HG03039 (cell line): Measurements from ENCODE around the gene SPDEF.

Experiments
- ATAC-seq: cut with Tn5 transposase; IDR thresholded peaks from one replicate; pipeline ENCODE4 v1.9.1; 2021; ENCODE audit warnings: mild to moderate bottlenecking, moderate library complexity; ENCODE audit not compliant: unreplicated experiment

The SPDEF gene

DNA sequence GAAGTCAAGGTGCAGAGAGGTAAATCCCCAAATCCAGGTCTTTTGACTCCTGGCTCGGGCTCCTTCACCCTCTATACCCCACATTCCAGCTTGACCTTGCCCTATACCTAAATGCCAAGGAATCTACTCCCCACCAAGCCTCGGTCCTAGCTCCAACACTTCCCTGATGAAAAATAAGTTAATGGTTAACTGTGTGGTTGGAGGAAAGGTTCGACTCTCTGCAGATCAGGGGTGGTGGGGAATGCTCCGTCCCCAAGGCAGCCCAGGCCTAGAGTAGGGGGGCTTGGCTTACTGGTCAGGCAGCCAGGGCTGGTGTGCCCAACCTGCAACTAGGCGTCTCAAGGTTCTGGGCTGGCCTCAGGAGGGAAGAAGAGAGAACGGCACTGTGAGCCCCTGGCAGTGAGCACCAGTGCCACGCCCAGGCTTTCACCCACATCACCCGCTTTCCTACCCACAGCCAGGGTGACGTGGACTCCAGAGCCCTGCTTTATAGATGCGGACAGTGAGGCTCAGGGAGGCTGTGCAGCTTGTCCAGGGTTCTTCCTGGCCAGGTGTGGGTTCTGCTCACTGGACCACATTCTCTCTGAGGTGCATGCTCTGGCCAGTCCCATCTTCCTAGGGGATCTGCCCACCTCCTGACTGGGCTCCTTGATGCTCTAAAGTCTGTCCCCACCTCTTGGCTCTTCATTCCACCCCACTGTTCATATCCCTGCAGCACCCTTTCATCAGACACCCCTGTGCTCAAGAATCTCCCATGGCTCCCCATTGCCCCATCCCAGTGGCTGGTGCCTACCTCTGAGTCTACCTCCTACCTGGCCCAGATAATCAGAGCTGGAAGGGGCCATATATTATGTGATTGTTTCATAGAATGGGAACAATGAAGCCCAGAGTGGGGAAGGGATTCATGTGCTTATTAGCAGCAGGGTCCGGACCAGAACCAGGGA lies 8.2 kb downstream of the SPDEF start:
- ATAC-seq: no peak

DNA sequence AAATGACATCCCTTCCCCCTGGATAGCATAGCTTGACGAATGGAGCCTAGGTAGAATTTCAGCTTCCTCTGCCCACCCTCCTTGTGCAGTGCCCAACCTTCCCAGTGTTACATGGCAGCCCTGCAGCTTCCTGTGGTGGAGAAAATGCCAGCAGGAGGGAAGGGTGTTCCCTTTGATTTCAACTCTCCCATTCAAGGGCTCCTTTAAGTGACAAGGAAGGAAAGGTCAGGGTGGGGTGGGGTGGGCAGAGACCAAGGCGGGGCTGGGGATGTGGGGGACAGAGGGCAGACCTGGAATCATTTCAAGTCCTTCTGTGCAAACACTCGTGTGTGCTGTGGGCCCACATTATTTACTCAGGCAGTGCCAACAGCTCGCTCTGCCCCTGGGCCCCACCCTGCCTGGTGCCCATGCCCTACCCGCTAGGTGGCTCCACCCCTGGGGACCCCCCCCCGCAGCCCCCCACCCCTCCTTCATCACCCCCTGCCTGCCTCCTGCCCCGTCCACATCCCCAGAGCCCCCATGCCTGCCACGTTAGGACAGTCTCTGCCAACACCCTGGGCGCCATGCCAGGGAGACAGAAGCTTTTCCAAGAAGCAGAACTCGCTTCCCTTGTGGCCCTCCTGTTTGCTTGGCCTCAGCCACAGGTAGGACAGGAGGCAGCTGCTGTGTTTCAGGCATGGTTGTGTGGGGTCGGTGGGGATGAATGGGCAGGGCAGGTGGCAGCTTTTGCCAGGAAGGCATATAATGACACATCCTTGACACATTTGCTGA lies 9.4 kb downstream of the SPDEF start:
- no peak for ATAC-seq

DNA sequence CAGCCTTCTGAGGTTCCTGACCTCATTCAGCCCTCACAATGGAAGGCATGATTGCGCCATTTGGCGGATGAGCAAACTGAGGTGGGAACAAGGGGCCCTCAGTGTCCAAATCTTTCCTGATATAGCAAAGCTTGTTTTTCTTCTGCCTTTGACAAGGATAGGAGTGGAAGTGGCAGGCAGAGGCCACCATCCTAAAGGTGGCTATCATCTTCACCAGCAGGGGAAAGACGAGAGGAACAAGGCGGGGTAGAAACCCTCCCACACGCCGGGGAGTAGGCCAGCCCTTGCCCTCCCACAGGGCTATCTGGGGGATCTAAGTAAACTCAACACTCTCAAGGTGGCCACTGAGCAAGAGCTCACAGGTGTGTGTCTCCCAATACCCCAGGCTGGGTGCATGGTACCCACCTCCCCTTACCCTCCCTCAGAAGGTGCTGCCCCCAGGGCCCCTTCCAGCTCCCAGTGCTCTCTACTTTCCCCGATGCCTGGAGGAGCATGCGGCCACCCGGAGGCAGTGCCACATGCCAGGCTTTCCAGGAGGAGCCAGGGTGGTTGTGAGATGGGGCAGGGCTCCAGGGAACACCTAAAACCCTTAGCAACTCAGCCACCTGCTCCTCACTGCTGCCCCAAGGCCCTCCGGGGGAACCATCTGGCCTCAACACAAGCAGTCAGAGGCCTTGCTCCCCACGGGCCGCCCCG lies 11.2 kb downstream of the SPDEF start:
- ATAC-seq: no peak

DNA sequence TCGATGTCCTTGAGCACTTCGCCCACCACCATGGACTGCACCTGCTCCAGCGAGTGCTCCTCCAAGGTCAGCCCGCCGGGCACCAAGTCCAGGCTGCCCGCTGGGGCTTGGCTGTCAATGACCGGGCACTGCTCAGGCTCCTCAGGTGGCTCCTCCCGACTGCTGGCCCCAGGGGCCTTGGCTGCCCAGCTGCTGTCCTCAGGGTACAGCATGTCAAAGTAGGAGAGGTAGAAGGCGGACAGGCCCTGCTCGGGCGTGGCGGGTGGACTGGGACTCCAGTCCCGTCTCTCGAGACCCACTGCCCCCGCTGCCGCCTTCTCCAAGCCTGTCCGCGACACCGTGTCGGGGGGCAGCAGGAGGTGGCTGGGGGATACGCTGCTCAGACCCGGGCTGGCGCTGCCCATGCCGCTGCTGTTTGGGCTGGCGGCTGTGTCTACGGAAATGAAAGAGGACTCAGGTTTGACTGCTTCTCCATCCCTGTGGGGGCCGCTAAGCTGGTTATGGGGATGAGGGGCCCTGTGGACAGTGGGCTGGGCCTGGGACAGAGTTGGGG lies 12.0 kb downstream of the SPDEF start:
- no peak for ATAC-seq

DNA sequence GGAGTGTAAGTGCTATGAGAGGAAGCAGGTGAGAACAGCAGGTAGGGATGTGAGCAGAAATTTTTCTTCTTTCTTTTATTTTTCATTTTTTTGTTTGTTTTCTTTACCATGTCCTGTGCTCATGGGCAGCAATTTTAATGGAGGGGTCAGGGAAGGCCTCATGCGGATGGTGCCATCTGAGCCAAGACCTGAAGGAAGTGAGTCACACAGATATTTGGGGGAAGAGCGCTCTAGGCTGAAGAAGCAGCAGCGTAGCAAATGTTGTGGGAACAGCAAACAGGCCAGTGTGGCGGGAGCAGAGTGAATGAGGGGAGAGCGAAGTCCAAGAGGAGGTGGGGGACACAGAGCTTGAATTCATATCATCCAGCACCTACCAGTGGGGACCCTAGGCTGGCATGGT lies 12.7 kb downstream of the SPDEF start:
- no peak for ATAC-seq

DNA sequence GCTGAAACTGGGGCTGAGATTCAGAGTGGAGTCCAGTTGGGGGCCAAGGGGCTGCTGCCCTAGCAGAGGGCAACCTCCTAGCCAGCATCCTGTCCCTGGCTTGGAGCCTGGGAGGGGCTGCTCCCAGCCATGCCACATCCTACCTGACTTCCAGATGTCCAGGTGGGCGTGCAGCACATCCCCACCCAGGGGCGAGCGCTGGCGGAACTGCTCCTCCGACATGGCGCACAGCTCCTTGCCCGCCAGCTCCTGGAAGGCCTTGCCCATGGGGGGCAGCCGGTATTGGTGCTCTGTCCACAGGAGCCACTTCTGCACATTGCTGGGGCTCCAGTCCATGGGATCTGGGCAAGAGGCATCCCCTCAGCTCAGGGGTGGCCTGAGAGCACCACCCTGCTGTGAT lies 15.3 kb downstream of the SPDEF start:
- no peak for ATAC-seq

DNA sequence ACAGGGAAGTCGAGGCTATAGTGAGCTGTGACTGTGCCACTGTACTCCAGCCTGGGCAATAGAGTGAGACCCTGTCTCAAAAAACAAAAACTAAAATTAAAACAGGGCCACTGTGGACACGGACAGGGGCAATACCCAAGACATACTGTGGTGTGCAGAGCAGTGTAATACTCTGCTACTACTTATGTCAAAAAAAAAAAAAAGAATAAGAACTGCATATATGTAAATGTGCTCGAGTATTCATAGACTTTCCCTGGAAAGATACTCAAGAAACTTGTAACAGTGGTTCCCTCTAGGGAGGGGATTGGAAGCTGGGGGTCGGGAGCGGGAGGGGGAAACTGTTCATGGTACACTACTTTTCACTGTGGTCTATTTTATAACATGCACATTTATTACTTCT lies 15.9 kb downstream of the SPDEF start:
- no peak for ATAC-seq

DNA sequence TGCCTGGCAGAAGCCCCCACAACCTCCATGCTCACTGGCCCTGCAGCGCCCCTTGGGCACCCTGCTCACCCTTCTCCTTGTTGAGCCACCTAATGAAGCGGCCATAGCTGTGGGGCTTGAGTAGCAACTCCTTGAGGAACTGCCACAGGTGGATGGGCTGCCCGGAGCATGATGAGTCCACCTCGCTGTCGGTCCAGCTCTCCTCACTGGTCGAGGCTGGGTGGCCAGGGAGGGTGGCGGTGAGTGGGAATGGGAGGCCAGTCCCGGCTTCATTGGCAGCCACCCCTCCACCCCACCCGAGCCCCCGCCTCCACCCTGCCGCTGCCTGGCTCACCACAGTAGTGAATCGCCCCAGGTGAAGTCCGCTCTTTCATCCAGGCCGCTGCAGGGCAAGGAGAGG lies 16.9 kb downstream of the SPDEF start:
- ATAC-seq: no peak

DNA sequence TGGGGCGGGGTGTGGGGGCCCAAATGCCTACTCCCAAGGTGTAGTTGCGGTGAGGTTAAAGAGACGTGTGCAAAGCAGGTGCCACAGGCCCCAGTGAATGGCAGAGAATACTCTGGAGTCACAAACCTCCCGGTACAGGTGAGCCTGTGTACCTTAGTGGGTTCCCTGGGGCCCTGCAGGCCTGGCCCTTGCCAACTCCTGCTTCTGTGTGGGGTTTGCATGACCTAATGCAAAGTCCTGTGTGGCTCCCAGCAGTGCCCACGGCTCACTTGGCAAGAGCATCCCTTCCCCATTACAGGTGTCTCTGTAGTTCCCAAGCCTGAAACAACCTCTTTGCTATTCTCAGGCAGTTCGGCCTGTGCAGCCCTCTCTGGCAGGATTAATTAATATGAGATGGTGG lies 17.5 kb downstream of the SPDEF start:
- no peak for ATAC-seq

DNA sequence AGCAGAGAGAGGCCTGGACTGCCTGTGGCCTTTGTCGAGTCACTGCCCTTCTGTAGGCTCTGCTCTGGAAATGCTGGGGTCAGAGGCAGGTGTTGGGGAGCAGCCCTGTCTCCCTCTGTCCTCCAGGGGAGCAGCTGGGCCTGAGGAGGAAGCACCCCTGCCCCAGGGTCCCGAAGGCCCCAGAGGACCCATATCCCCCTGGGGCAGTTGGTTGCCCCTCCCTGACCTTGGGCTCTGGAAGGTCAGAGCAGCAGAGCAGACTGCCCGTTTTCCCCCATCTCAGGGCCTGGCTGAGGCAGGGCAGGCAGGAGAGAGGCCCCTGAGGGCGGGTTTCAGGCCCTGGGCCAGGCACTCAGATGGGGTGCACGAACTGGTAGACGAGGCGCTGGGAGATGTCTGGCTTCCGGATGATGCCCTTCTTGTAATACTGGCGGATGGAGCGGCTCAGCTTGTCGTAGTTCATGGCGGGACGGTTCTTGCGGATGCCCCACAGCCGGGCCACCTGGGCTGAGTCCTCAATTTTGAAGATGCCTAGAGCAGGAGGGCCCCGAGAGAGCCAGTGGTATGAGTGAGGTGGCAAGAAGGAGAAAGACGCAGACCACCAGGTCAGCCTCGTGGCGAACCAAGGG lies 18.1 kb downstream of the SPDEF start:
- ATAC-seq: no peak

DNA sequence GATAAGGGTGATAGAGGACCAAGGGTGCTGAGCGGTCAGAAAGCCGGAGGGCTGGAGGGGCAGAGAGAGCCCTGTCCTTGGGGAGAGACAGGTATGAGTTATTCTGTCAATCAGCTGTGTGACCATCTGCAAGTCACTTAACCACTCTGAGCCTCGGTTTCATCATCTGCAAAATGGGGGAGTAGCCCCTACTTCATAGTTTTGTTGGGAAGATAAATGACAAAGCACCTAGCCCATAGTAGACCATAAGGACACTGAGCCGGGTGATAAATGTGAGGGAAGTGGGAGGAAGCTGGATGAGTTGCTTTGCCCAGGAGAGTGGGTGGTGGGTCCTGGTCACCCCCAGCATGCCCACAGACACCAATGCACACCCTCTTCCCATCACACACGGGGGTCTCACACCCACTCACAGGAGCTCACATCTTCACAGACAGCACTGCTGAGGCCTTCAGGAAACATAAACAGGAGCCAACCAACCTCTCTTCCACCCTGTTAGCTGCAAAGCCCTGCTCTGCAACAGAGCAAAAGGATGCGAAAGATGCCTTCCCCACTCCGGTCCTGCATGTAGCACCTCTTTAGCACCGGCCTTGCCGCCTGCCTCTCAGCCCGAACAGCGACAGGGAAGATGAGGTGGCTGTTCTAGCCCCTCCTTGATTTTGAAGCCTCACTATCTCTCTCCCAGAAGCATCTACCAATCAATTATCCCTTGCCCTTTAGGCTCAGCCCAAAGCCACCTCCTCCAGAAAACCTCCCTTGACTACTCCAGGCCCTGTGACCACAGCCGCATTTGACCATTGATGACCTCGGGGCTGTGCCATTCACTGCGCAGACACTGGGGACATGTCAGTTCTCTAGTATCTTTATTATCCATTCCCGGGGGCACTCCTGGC lies 18.9 kb downstream of the SPDEF start:
- no peak for ATAC-seq

DNA sequence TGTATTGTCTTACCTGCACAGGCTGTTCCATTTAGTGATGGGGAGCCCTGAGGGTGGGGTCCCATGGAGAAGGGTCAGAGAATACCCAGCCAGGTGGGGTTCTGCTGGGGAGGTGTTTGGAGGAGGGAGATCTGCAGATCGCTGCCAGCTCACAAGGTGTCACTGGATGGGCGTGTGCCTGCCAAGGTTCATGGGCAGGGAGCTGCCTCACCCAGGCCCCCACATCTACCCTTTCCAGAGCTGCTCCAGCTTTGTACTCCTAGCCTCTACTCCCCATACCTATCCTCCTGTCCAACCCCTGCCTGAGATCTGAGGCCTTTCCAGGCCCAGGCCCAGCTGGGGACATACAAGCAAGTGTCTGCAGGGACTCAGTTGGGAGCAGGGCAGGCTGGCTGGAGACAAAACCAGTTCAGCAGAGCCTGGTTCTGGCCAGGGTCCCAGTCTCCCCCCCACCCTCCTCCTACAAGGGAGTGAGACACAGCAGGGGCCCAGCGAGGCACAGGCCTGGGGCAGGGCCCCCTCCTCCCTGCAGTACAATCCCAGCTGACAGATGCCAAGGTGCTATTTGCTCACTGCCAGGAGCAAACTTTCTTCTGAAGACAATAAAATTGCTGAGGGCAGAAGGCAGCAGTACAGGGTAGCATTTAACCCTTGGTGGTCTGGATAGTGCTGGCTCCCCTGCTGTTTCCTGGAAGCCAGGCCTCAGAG lies 19.7 kb downstream of the SPDEF start:
- ATAC-seq: no peak

DNA sequence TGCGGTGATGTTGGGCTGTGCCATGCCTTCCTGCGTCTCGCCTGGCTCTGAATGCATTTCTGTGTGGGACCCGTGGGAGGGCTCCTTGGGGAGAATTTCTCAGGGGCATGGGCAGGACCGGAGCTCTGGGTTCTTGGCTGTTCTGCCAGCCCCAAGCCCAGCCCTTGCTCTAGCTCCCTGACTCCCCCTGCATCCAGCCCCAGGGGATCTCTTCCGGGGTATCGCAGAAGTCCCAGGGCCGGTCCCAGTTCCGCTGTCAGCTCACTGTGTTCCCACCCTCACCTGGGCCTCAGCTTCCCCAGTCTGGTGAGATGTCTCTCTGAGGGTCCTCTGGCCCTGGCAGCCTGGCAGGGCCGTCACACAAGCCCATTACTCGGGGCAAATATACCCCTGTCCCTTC lies 20.5 kb downstream of the SPDEF start:
- ATAC-seq: no peak

DNA sequence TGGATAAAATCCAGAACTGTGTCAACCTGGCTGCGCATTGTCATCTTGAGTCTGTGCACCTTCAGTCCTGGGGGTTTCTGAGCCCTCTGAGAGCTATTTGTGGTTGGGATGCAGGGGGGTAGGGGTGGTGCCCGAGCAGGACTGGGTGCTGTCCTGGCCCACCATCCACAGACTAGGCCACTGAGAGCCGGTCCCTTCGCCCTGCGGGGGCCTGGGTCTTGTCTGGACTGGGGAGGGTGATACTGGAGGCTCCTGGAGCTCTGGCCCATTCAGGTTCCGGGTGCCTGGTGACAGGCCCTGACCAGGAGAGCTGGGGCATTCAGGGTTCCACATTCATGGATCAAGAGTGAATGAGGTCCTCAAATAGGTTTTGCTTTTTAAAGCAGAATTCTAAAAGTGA lies 20.9 kb downstream of the SPDEF start:
- no peak for ATAC-seq

DNA sequence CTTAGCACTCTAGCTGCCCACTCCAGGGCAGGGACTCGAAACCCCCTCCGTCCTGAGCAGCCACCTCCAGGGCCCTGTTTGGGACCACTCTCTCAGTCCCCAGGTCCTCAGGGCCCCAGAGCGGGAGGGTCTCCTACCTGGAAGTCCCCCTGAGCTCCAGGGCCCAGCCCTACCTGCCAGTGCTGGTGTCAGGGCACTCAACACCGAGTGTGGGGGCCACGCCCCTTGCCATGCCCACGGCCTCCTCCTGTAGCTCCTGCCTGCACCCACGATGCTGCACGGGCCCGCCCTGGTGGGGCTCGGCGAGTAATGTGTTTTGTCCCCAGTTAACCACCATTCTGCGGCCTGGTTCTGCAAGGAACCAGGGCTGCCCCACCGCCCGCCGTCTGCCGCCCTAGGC lies 21.5 kb downstream of the SPDEF start:
- ATAC-seq: no peak

DNA sequence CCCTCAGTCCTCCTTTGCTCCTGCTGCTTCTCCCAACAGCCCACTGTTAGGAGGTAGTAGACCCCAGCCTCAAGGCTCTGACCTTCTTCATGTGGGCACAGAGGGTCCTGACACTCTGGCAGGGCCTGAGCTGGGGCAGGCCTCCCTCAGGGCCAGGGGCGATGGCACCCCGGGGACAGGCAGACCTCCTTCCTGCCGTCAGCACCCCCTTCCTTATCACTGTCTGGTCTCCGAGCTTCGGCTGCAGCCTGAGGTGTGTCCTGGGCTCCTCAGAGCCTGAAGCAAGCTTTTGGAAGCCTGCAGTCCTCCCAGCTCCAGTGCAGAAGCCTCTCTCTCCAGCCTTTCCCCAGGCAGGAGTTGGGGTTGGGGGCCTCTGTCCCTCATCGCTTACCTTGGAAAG lies 22.0 kb downstream of the SPDEF start:
- no peak for ATAC-seq

DNA sequence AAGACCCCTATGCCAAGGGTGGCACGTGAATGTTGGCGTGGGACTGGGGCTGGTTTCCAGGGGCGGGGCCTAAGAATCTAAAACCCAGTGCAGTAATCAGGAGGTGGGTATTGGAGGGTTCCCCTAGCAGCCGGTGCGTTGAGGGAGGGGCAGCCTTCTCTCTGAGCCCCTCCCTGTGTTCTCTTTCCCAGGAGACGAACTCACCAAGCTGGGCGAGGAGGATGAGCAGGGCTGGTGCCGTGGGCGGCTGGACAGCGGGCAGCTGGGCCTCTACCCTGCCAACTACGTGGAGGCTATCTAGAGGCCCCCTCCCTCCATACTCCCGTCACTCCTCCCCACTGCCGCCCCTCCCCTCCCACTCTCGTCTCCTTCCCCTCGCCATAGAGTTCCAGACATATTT lies 23.9 kb downstream of the SPDEF start:
- ATAC-seq: no peak

DNA sequence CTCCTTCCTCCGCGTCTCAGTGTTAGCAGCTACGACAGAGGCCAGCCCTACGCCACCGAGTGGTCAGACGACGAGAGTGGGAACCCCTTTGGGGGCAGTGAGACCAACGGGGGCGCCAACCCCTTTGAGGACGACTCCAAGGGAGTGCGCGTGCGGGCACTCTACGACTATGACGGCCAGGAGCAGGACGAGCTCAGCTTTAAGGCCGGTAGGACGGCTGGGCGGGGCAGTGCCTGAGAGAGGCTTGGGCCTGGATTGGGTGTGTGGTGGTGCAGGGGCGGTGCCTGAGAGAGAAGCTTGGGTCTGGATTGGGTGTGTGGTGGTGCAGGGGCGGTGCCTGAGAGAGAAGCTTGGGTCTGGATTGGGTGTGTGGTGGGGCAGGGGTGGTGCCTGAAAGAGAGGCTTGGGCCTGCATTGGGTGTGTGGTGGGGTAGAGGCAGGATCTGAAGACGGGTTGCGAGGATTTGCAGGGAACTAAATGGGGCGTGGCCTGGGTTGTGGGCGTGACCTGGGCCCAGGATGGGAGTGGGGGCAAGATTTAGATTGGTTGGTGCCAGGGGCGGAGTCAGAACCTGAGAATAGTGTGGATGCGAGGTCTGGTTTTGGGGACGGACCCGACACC lies 24.4 kb downstream of the SPDEF start:
- no peak for ATAC-seq
